Stimulated activated CD8-positive, alpha-beta memory T cell treated with anti-CD3 and anti-CD28 coated beads, Interleukin-7, amount 100 ng/mL, for 24 hours (primary cell): Measurements from ENCODE around the gene STYXL1.
"Not testable (repeated sequence)": the region's sequence is repeated elsewhere in the genome, so short reads cannot be mapped to it uniquely, and the experiment has no call there.

Source experiments
- DNase-seq: peaks from one replicate; pipeline ENCODE4 v3.0.0-alpha.2; 2020; ENCODE audit warnings: low read depth

Gene STYXL1

DNA sequence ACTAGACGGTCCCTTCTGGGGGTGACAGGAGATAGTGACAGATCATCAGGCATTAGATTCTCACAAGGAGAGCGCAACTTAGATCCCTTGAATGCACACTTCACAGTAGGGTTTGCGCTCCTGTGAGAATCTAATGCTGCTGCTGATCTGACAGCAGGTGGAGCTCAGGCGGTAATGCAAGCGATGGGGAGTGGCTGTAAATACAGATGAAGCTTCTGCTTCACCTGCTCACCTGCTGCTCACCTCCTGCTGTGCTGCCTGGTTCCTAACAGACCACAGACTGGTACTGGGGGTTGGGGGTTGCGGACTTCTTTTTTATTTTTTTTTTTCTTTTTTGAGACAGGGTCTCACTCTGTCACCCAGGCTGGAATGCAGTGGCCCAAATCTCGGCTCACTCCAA lies 18.1 kb downstream of the STYXL1 start:
- not testable (repeated sequence) for DNase-seq

GRCh38 chr7:76023002-76023401 lies 24.8 kb downstream of the STYXL1 start:
- no peak for DNase-seq

DNA sequence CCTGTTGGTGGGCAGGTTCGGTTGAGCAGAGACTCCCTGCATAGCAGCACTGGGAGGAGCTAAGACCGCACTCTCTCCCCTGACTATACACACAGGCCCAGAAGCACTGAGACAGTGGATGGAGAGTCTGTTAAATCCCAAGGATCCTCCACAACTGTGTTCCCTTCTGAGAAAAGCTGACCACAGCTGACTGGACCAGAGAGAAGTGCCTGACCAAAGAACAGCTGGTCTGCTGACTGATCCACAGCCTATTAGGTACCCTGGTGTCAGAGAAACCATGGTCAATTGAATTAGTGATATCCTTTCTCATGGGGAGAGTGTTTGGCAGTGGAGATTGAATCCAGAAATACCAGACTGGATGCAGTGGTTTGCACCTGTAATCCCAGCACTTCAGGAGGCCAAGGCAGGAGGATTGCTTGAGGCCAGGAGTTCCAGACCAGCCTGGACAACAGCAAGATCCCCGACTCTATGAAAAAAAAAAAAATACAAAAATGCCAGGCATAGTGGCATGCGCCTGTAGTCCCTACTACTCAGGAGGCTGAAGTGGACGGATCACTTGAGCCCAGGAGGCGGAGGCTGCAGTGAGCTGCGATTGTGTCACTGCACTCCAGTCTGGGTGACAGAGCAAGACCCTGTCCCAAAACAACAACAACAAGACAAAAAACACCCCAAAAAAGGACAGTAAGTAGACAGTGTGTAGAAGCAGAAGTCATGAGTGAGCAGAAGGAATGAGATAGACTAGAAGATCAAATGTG lies 25.6 kb downstream of the STYXL1 start:
- no peak for DNase-seq

- peak; percentile 53 for DNase-seq
Observed at GRCh38 chr7:76020031-76020714, 27.6 kb downstream of the STYXL1 start.

GRCh38 chr7:76018520-76018919 lies 29.3 kb downstream of the STYXL1 start:
- DNase-seq, result not testable (repeated sequence)

GRCh38 chr7:76016191-76016947 lies 31.4 kb downstream of the STYXL1 start:
- no peak for DNase-seq

GRCh38 chr7:76011442-76011861 lies 36.3 kb downstream of the STYXL1 start:
- DNase-seq, result no peak

GRCh38 chr7:76009672-76010600 lies 37.9 kb downstream of the STYXL1 start:
- no peak for DNase-seq

- DNase-seq, result no peak
Observed at GRCh38 chr7:76008156-76008687, 39.6 kb downstream of the STYXL1 start.

- DNase-seq, result not testable (repeated sequence)
Observed at GRCh38 chr7:76005004-76005403, 42.8 kb downstream of the STYXL1 start.

- no peak for DNase-seq
Observed at GRCh38 chr7:76003351-76003750, 44.4 kb downstream of the STYXL1 start.

- no peak for DNase-seq
Observed at GRCh38 chr7:76002822-76003221, 45.0 kb downstream of the STYXL1 start.

DNA sequence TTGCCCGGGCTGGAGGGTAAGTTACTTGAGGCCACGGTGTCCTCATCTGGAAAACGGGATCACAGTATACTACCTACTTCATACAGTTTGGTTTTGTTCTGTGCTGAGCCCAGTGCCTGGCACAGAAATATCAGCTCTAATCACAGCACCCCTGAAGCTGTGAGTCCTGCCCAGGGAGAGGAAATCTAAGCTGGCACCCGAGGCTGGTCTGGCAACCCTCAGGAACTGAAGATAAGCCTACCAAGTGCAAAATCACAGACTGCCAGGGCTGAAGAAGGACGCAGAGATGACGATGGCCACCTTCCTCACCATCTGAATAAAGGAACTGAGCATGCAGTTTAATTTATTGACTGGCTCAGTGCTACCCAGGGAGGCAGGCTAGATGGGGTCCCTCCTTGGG lies 45.7 kb downstream of the STYXL1 start:
- no peak for DNase-seq

DNA sequence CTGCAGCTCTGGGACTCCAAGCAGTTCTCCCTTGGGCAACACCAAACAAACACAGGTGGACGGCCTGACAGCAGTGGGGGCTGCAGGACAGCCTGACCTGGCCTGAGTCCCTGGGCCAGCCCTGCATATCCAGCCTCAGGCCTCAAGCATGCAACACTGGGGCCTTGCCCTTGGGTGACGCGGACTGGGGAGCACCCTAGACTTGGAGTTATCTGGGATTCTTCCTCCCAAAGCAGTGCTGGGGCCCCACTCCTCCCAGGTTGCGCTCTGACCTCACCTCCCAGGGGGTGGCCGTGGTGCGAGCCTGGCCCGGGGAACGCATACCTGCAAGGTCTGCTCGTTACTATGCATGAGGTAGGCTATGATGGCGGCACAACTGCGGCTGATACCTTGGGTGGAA lies 47.2 kb downstream of the STYXL1 start:
- DNase-seq, result no peak

DNA sequence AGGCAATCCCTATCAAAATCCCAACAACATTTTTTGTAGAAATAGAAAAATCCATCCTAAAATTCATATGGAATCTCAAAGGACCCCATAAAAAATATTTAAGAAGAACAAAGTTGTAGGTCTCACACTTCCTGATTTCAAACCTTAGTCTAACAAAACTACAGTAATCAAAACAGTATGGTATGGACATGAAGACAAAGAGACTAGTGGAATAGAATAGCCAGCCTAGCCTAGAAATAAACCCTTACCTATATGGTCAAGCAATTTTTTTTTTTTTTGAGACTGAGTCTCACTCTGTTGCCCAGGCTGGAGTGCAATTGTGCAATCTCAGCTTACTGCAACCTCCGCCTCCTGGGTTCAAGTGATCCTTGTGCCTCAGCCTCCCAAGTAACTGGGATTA lies 49.8 kb downstream of the STYXL1 start:
- DNase-seq, result no peak

DNA sequence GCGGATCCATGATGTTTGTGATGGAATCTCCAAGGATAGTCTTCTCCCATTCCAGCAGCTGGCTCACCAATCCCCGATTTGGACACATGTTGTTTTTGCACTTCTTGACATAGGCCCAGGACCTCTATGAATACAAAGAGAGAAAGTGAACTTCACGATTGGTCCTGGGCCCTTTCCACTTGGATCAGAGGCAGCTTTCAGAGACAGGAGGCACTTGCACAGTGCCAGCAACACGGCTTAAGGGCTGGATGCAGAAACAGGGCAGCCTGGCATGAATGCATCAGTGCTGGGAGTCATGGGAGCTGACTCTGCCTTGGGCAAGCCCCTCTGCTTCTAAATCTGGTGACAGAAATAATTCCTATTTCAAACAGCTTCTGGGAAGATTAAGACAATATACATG lies 51.3 kb downstream of the STYXL1 start:
- no peak for DNase-seq

DNA sequence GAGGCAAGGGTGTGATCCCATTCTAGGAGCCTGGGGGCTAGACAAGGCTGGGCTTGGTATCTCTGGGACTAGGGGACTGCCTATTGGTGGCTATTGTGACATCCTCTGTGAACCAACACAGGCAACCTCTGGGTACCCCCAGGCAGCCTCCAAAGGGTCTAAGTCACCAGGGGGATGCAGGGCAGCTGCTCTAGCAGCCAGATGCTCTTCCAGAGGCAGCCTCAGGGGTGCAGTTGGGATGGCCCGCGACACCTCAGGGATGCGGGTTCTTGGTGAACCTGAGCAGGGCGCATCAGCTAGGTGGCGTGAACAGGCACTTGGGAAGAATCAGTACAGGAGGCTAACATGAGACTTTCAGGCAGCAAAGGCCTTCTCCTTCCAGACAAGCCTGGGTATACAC lies 51.8 kb downstream of the STYXL1 start:
- no peak for DNase-seq

GRCh38 chr7:75995052-75995471 lies 52.7 kb downstream of the STYXL1 start:
- DNase-seq, result no peak

GRCh38 chr7:75994388-75995051 lies 53.3 kb downstream of the STYXL1 start, which contains the start of gene TMEM120A:
Gene TMEM120A, minus strand, starts transcription at chr7:75994595. Its CDS starts 25 bp downstream, at chr7:75994570.
- DNase-seq, result peak; percentile 89

DNA sequence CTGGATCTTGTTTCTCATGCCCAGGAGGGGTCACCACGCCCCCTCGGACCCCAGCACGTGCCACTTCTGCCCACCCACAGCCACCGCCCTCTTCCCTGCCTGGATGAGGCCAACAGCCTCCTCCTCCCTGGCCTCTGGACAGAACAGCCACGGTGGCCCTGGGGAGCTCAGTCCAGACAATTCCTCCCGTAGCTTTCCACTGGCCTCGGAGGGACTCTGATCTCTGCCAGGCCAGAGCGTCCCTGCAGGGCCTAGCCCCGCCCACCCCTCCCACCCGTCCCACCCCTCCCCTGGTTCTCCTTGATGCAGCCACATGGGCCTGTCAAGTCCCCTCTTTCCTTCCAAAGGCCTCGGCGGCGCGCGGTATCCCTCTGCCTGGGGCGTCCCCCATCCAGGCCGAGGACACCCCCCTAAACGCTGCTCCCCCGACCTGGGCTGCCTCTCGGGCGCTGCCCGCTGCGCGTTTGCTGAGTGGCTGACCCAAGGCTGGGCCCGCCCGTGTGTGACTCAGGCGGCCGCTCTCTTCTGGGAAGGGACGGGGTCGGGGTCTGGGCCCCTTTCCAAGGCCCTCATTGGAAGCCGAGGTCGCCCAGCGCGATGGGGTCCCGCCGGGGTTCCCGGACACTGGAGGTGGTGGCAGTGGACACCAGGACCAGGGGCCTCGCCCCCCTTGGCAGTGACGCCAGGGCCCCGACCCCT lies 54.0 kb downstream of the STYXL1 start:
- no peak for DNase-seq
